Neural cell (in vitro differentiated cells): Measurements from ENCODE around the gene SLCO3A1.

ENCODE experiments used
- EP300 ChIP-seq: fragments of 450-650 bp; conservative IDR thresholded peaks from 2 replicates; pipeline ENCODE4 v1.6.1; 2014; ENCODE audit warnings: antibody characterized with exemption, mild to moderate bottlenecking, moderate library complexity; ENCODE audit not compliant: poor library complexity, severe bottlenecking
- MXI1 ChIP-seq: fragments of 450-650 bp; conservative IDR thresholded peaks from 2 replicates; pipeline ENCODE4 v1.6.1; 2014; ENCODE audit warnings: antibody characterized with exemption, mild to moderate bottlenecking; ENCODE audit not compliant: poor library complexity, severe bottlenecking
- POLR2AphosphoS5 ChIP-seq: IDR thresholded peaks from 2 replicates; pipeline ENCODE4 v1.6.1; 2012
- SMC3 ChIP-seq: fragments of 450-650 bp; conservative IDR thresholded peaks from 2 replicates; pipeline ENCODE4 v1.6.1; 2014; ENCODE audit warnings: antibody characterized with exemption, mild to moderate bottlenecking, moderate library complexity; ENCODE audit not compliant: poor library complexity
- TF ChIP-seq, protein P1 (sequence below): fragments of 450-650 bp; IDR thresholded peaks from 2 replicates; pipeline ENCODE4 v1.5.1; 2014; ENCODE audit warnings: antibody characterized with exemption, mild to moderate bottlenecking, moderate library complexity; ENCODE audit not compliant: poor library complexity, severe bottlenecking

DNA sequence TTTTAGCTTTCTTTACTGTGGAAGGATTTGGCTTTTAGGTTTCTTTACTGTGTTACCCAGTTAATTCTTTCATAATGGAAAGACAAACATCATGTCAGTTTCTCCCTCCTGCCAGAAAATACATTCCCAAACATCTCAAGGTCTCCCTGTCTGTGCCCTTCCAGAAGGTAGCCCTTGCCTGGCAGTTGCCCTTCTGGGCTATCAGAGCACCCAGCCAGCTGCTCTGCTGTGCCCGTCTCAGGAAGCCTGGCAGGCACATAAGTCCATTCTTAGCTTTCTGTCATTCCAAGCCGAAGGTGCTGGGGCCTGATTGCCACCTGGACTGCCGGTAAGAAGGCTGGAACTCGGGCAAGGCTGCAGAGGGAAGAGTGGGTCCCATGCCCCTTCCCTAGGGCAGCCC is 203.4 kb downstream of the SLCO3A1 start:
- TF ChIP-seq, protein P1, sequence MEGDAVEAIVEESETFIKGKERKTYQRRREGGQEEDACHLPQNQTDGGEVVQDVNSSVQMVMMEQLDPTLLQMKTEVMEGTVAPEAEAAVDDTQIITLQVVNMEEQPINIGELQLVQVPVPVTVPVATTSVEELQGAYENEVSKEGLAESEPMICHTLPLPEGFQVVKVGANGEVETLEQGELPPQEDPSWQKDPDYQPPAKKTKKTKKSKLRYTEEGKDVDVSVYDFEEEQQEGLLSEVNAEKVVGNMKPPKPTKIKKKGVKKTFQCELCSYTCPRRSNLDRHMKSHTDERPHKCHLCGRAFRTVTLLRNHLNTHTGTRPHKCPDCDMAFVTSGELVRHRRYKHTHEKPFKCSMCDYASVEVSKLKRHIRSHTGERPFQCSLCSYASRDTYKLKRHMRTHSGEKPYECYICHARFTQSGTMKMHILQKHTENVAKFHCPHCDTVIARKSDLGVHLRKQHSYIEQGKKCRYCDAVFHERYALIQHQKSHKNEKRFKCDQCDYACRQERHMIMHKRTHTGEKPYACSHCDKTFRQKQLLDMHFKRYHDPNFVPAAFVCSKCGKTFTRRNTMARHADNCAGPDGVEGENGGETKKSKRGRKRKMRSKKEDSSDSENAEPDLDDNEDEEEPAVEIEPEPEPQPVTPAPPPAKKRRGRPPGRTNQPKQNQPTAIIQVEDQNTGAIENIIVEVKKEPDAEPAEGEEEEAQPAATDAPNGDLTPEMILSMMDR = no peak
- no peak for TF ChIP-seq POLR2AphosphoS5
- no peak for TF ChIP-seq EP300
- no peak for TF ChIP-seq MXI1
- TF ChIP-seq SMC3 = no peak
